Fibroblast of villous mesenchyme (primary cell): ENCODE measurements around the gene SYT12. TPM values are rescaled to one million over a fixed set of nuclear protein-coding genes. Genes with fewer than 3 reads are reported as not detected.

Experiments used
- DNase-seq: peaks from one replicate; pipeline ENCODE4 v3.0.0-alpha.2; 2010; ENCODE audit warnings: low read depth
- H3K4me3 ChIP-seq: 2 replicates; pipeline ENCODE4 v1.5.1; 2011; ENCODE audit warnings: low read depth, mild to moderate bottlenecking, low read length
- total RNA-seq: library from RNA; depleted of rRNA; stranded (reverse); fragments of >200 nt; gene quantifications from 2 replicates; pipeline ENCODE4 v1.2.3, GENCODE V29; 2012
- TF ChIP-seq, protein P1 (sequence below): IDR thresholded peaks from 2 replicates; pipeline ENCODE4 v1.5.1; 2012; ENCODE audit warnings: low read depth, mild to moderate bottlenecking, low read length; ENCODE audit not compliant: insufficient read depth

The SYT12 gene
- total RNA-seq, 1 donor: 0.43 TPM

DNA sequence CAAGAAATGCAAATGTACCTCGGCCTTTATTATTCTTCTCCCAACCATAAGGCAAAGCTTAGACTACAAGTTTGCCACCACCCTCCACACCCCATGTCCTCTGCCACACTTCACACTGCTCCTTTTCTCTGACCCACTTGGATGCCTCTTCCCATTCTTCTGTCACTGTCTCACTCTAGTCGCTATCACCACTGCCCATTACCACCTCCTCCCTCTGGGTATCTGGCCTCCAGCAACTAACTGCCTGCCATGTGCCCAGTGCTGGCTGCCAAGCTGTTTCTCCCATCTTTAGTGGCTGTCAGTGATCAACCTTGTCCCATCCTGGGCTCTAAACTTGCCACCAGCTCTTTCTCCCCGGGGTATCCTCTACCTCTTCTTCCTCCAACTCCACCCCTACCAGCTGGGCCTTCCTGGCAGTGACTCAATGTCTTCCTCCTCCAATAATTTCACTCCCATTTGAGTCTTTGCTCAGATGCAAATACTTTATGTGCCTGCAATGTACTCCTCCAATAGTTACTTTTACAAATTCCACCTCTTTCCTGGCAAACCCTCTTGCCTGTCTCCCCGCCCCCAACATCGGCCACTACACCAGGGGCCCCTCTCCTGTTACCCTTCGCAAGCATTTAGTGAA is 76.0 kb downstream of the SYT12 start:
- TF ChIP-seq, protein P1, sequence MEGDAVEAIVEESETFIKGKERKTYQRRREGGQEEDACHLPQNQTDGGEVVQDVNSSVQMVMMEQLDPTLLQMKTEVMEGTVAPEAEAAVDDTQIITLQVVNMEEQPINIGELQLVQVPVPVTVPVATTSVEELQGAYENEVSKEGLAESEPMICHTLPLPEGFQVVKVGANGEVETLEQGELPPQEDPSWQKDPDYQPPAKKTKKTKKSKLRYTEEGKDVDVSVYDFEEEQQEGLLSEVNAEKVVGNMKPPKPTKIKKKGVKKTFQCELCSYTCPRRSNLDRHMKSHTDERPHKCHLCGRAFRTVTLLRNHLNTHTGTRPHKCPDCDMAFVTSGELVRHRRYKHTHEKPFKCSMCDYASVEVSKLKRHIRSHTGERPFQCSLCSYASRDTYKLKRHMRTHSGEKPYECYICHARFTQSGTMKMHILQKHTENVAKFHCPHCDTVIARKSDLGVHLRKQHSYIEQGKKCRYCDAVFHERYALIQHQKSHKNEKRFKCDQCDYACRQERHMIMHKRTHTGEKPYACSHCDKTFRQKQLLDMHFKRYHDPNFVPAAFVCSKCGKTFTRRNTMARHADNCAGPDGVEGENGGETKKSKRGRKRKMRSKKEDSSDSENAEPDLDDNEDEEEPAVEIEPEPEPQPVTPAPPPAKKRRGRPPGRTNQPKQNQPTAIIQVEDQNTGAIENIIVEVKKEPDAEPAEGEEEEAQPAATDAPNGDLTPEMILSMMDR: no peak
- DNase-seq: no peak
- H3K4me3 ChIP-seq: no peak overlapping the region

DNA sequence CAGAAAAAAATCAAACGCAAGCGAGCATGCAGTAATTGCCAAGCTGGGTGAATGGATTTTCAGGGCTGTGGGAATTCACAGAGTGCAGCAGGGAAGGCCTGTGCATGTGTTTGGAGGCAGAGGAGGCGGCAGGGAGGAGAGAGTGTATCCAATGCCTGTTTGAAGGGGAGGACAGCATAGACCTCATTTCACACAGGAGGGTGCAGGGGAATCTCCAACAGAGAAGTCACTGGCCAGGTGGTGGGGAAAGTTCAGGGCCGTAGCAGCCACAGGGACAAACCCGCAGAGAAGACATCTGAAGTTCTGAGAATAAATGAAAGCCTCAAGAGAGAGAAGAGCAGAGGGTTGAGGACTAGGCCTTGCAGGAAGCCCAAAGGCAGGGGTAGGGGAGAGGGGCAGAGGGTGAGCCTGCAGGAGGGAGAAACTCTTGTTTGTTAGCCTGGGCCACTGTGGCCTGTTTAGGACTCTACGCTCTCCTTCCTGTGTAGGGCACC is 76.9 kb downstream of the SYT12 start:
- H3K4me3 ChIP-seq: no peak overlapping the region
- DNase-seq: no peak
- TF ChIP-seq, protein P1: no peak

Other genes with a start within 250 kb of the SYT12 start
- 11.7 and 16.8 TPM in 2 replicates for gene RCE1, start 179.7 kb upstream of the SYT12 start, total RNA-seq
- gene LRFN4, start 166.1 kb upstream of the SYT12 start, total RNA-seq: 9.9 and 14.5 TPM in 2 replicates
- gene PC, start 64.8 kb upstream of the SYT12 start, total RNA-seq: 11.7 and 12.6 TPM in 2 replicates
- gene C11orf86, start 47.8 kb upstream of the SYT12 start, total RNA-seq: not detected in 2 replicates
- gene RHOD, start 33.7 kb downstream of the SYT12 start, total RNA-seq: 12.5 and 13.9 TPM in 2 replicates
- 50.5 and 52.8 TPM in 2 replicates for gene KDM2A, start 96.1 kb downstream of the SYT12 start, total RNA-seq
- 24.5 and 33.2 TPM in 2 replicates for gene GRK2, start 243.3 kb downstream of the SYT12 start, total RNA-seq